Ovary (tissue), 9 donors: Measurements from ENCODE around the gene PGP. TPM values are rescaled to one million over a fixed set of nuclear protein-coding genes. Genes with fewer than 3 reads are reported as not detected.

Experiments used
- DNase-seq, 5 donors: peaks; one replicate each; pipeline ENCODE4 v3.0.0-alpha.2; 2019 to 2020
- H3K27ac ChIP-seq, 2 donors: fragments of 200-600 bp; one replicate each; pipeline versions ENCODE4 v1.5.1 to v1.8.0; 2019 to 2022
- H3K27me3 ChIP-seq: fragments of 200-600 bp; one replicate; pipeline ENCODE4 v1.8.0; 2022
- H3K36me3 ChIP-seq: fragments of 200-600 bp; sonication (generic); one replicate; pipeline ENCODE4 v1.5.1; 2019
- H3K4me1 ChIP-seq: one replicate; pipeline ENCODE4 v1.8.1; 2013; ENCODE audit warnings: mild to moderate bottlenecking, moderate library complexity; ENCODE audit not compliant: insufficient read depth
- H3K4me3 ChIP-seq: fragments of 200-600 bp; sonication (generic); one replicate; pipeline ENCODE4 v1.5.1; 2017
- H3K9me3 ChIP-seq, 2 donors: fragments of 200-600 bp in 1 of 2; sonication (generic) in 1 of 2; one replicate each; pipeline versions ENCODE4 v1.5.1 to v1.8.1; 2013 to 2019; ENCODE audit warnings: mild to moderate bottlenecking in 1 of 2, moderate library complexity in 1 of 2
- EP300 ChIP-seq: sonication (generic); formaldehyde crosslinking; IDR thresholded peaks from one replicate; pipeline ENCODE4 v1.6.1; 2017; ENCODE audit warnings: antibody characterized with exemption
- POLR2A ChIP-seq: fragments of 450-650 bp; IDR thresholded peaks from one replicate; pipeline ENCODE4 v1.6.1; 2017; ENCODE audit warnings: antibody characterized with exemption, mild to moderate bottlenecking, moderate library complexity
- WGBS, 3 donors: extraction: QIAGEN DNeasy Blood & Tissue Kit in 1 of 3; methylation state at CpG; one replicate each; pipeline versions ENCODE4 v1.1.5 to v1.1.7; 2013 to 2017; 5-methylcytosine and 5-hydroxymethylcytosine counted together
- intact Hi-C, 4 donors: fragments of 100-400 bp; cut with DNase I; formaldehyde crosslinking; loops; one replicate each; pipeline versions ENCODE4 v1.11.0 to v1.15.1; 2022 to 2023
- polyA plus RNA-seq, 2 donors: library from polyadenylated mRNA; stranded (reverse); fragments of 200-250 nt in 1 of 2; fragments of 350-450 nt in 1 of 2; fragmentation: Illumina TruSeq in 1 of 2; extraction: RNeasy Lipid Tissue Mini Kit (QIAGEN cat#74804) in 1 of 2; gene quantifications; one replicate each; pipeline ENCODE4 v1.2.3, GENCODE V29; 2013 to 2014
- total RNA-seq, 7 donors: library from RNA; depleted of rRNA in 2 of 7; stranded (reverse); fragments of >200 nt in 2 of 7; fragmentation: NEBNext Ultra II Directional in 3 of 7; extraction: Animal tissue kit (Norgen Biotek cat#: 25700) in 3 of 7; gene quantifications; one replicate each; pipeline versions ENCODE4 v1.1.0 to v1.2.4, GENCODE V29; 2016 to 2023
- TF ChIP-seq, protein P1 (sequence below), 3 donors: fragments of 450-650 bp in 2 of 3; fragments of 200-600 bp in 1 of 3; IDR thresholded peaks; one replicate each; pipeline versions ENCODE4 v1.5.1 to v1.8.0; 2016 to 2022; ENCODE audit warnings: antibody characterized with exemption in 3 of 3, mild to moderate bottlenecking in 1 of 3
- donor health status: DM: no; HTN: no; CAD: no; lungs with moderate emphysema.
- donor health status: DM: no; HTN: no; CAD: no.
- donor health status: Bipolar disorder and iron deficiency.
- donor health status: DM: yes; HTN: yes; CAD: no.
- donor health status: DM: no; HTN: no; CAD: no.
- donor health status: DM: yes; HTN: yes; CAD: no.

PGP gene
- total and polyA plus RNA-seq, 9 donors: 2.5 to 12.3 (median 6.9) TPM

DNA sequence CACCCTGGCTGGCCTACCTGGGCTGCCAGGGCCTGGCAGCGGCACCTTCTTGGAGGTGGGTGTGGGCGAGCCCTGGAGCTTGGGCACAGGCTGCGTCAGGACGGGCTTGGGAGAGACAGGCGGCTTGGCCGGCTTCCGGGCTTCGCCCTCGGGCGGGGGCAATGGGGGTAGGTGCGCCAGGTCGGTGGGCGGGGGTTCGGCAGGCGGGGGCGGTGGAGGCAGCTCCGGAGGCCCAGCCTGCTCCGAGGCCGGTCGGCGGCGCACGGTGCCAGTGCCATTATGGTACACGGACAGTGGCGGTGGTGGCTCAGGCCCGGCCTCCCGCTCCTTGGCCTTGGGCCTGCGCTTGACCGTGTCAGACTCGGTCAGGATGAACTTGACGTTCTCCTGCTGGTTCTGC, 35.1 kb downstream of the PGP start:
- H3K27me3 ChIP-seq: no peaks in the 10 kb centered on the region
- 92 to 94% (median 92%) methylated on average over 20 to 31 of the region's 31 CpGs for WGBS, 3 donors

DNA sequence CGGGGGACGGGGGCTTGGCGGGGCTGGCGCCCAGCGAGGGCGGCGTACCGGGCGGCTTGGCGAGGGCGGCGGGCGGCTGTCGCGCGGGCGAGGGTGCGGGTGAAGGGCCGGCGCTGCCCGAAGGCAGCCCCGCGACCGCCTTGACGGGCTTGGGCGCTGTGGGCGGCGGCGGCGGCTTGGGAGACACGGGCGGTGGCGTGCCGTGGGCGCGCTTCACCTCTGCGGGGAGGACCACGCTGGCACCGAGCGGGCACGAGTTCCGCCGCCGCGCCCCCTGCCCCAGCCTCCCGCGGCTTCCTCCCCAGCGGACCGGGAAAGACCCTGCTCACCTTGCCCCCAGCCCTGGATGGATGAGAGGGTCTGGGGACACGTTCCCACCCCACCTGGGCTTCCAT, 35.5 kb downstream of the PGP start:
- no peak overlapping the region for H3K27ac ChIP-seq
- no peaks in the 10 kb centered on the region for H3K36me3 ChIP-seq
- no peaks in the 10 kb centered on the region for H3K27me3 ChIP-seq
- H3K9me3 ChIP-seq: no peaks in the 10 kb centered on the region
- H3K4me3 ChIP-seq: no peak overlapping the region
- TF ChIP-seq EP300: no peak
- no peak for TF ChIP-seq POLR2A
- TF ChIP-seq, protein P1, sequence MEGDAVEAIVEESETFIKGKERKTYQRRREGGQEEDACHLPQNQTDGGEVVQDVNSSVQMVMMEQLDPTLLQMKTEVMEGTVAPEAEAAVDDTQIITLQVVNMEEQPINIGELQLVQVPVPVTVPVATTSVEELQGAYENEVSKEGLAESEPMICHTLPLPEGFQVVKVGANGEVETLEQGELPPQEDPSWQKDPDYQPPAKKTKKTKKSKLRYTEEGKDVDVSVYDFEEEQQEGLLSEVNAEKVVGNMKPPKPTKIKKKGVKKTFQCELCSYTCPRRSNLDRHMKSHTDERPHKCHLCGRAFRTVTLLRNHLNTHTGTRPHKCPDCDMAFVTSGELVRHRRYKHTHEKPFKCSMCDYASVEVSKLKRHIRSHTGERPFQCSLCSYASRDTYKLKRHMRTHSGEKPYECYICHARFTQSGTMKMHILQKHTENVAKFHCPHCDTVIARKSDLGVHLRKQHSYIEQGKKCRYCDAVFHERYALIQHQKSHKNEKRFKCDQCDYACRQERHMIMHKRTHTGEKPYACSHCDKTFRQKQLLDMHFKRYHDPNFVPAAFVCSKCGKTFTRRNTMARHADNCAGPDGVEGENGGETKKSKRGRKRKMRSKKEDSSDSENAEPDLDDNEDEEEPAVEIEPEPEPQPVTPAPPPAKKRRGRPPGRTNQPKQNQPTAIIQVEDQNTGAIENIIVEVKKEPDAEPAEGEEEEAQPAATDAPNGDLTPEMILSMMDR (IDR thresholded peaks at IDR 0.05): no peak
- no peaks in the 10 kb centered on the region for H3K4me1 ChIP-seq
- intact Hi-C loops: no loop called here
- 37 to 49% (median 39%) methylated on average over 20 to 50 of the region's 50 CpGs for WGBS, 3 donors
- no peak for DNase-seq

More for the DNA sequence above, 35.1 kb downstream of the PGP start:
- no peak overlapping the region for H3K27ac ChIP-seq
- no peak for DNase-seq
- intact Hi-C loops: no loop called here
- no peaks in the 10 kb centered on the region for H3K36me3 ChIP-seq
- H3K4me3 ChIP-seq: no peak overlapping the region
- TF ChIP-seq POLR2A: no peak
- TF ChIP-seq, protein P1 (IDR thresholded peaks at IDR 0.05): no peak
- TF ChIP-seq EP300: no peak
- no peaks in the 10 kb centered on the region for H3K9me3 ChIP-seq
- H3K4me1 ChIP-seq: no peaks in the 10 kb centered on the region

DNA sequence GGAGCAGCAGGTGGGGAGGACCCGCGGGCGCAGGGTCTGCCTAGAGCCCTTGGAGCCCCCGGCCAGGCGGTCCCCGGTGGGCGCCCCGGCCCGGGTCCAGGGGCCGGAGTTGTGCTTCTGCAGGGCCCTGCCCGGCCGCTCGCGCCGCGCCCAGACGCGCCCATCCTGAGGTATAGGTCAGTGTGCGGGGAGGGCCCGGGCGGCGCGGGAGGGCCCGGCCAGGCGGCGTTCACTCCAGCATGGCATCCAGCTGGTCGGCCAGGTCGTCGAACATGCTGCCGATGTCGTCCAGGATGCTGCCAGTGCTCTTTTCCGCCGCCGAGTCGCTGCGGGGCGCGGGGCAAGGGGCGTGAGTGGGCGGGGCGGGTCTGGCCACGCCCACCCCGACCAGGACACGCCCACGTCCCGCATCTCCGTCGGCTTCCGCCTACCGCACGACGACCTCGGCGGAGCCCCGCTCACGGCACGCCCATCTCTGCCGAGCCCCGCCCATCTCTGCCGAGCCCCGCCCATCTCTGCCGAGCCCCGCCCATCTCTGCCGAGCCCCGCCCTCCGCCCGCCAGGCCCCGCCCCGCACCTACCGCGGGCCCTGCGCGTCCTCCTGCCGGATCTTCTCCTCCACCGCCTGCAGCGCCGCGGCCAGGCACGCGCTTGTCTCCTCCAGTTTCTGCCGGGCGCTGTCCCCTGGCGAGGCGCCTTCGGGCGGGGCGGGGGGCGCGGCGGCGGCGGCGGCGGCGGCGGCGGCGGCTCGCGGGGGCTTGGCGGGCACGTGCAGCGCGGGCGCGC, 36.1 kb downstream of the PGP start:
- no peak for DNase-seq
- H3K36me3 ChIP-seq: no peaks in the 10 kb centered on the region
- no peak overlapping the region for H3K27ac ChIP-seq
- H3K27me3 ChIP-seq: no peaks in the 10 kb centered on the region
- no peaks in the 10 kb centered on the region for H3K4me1 ChIP-seq
- TF ChIP-seq, protein P1 (IDR thresholded peaks at IDR 0.05): no peak
- TF ChIP-seq POLR2A: no peak
- intact Hi-C loops: no loop called here
- WGBS, 3 donors: 30 to 79% (median 36%) methylated on average over 24 to 106 of the region's 106 CpGs
- H3K9me3 ChIP-seq: no peaks in the 10 kb centered on the region
- no peak overlapping the region for H3K4me3 ChIP-seq

DNA sequence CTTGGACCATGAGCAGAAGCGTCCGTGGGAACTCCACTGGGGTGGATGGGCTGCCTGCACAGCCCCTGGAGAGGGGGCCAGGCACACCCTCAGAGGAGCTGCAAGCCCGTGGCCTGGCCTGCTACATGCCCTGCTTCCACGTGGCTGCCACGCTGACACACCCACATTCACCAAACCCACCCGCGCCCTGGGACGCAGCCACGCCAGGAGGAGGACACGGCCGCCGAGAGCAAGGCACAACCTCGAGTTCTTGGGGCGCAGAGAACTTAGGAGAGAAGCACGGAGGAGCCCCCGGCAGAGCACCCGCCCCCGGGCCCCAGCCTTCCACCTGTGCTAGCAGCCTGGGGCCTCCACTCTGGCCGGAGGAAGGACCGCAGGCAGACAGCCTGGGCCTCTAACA, 37.1 kb downstream of the PGP start:
- no peak for DNase-seq
- H3K36me3 ChIP-seq: no peaks in the 10 kb centered on the region
- no peak for TF ChIP-seq POLR2A
- TF ChIP-seq, protein P1 (IDR thresholded peaks at IDR 0.05): no peak
- TF ChIP-seq EP300: no peak
- H3K9me3 ChIP-seq: no peaks in the 10 kb centered on the region
- WGBS, 3 donors: 85 to 90% (median 88%) methylated on average over 20 of the region's 20 CpGs
- no peak overlapping the region for H3K4me3 ChIP-seq
- no peak overlapping the region for H3K27ac ChIP-seq
- H3K27me3 ChIP-seq: no peaks in the 10 kb centered on the region
- no peaks in the 10 kb centered on the region for H3K4me1 ChIP-seq
- intact Hi-C loops: no loop called here
